HepG2 (cell line): ENCODE results near the gene PCSK2. TPM values are rescaled to one million over a fixed set of nuclear protein-coding genes. Genes with fewer than 3 reads are reported as not detected.

Experiments used
- ATAC-seq: fragments of 200-7000 bp; cut with Tn5 transposase; 3 replicates; pipeline ENCODE4 v1.9.1; 2020; ENCODE audit warnings: mild to moderate bottlenecking, moderate library complexity
- BruUV-seq: library from RNA; stranded (reverse); fragments of 400-500 nt; replicated peaks from 2 replicates; lab custom pipeline; 2021; lab: Mats Ljungman, UMichigan
- CTCF ChIA-PET: fragments of 300-600 bp; formaldehyde crosslinking; extraction: SDS; loops from one replicate; lab custom pipeline; 2021; ENCODE audit warnings: low total read pairs, inconsistent platforms, low intra/inter-chr PET ratio; lab: Yijun Ruan, JAX
- POLR2A ChIA-PET: fragments of 350-600 bp; sonication (Branson Sonifier 250); formaldehyde crosslinking; loops from one replicate; lab custom pipeline; 2020; ENCODE audit warnings: antibody characterized with exemption, inconsistent platforms; lab: Yijun Ruan, JAX
- DNase-seq: peaks from one replicate; pipeline ENCODE4 v3.0.0-alpha.2; 2015; ENCODE audit warnings: low spot score
- FAIRE-seq: peaks from 3 replicates; lab custom pipeline; 2011; peaks lifted over from hg19 to GRCh38; lab: Jason Lieb, UNC
- H2AFZ ChIP-seq: one replicate; pipeline ENCODE4 v1.6.1; 2011; ENCODE audit warnings: low read length, inconsistent platforms
- H3K27ac ChIP-seq: fragments of 300-600 bp; 3 replicates; pipeline ENCODE4 v1.8.0; 2011; ENCODE audit warnings: mixed run types, mild to moderate bottlenecking, mixed read lengths, low read length, inconsistent platforms; ENCODE audit not compliant: insufficient read depth; ENCODE audit errors: extremely low read length
- H3K27me3 ChIP-seq, 2 experiments: fragments of 200-600 bp in 1 of 2; 2 replicates in 1 of 2; 3 replicates in 1 of 2; pipeline versions ENCODE4 v1.6.0 to v1.8.0; 2011; ENCODE audit warnings: low read length in 2 of 2, mild to moderate bottlenecking in 2 of 2, moderate library complexity in 2 of 2, inconsistent platforms in 1 of 2; ENCODE audit not compliant: insufficient read depth in 2 of 2, control insufficient read depth in 1 of 2
- H3K36me3 ChIP-seq, 2 experiments: fragments of 200-600 bp in 1 of 2; replicated peaks in 1 of 2; 2 replicates in 1 of 2; 3 replicates in 1 of 2; pipeline versions ENCODE4 v1.5.1 to v1.8.0; 2011; ENCODE audit warnings: low read length in 2 of 2, inconsistent platforms in 1 of 2; ENCODE audit not compliant: insufficient read depth in 2 of 2, control insufficient read depth in 1 of 2
- H3K4me1 ChIP-seq: 2 replicates; pipeline ENCODE4 v1.5.1; 2012; ENCODE audit warnings: low read length, inconsistent platforms; ENCODE audit not compliant: insufficient read depth
- H3K4me2 ChIP-seq: 2 replicates; pipeline ENCODE4 v1.6.0; 2011; ENCODE audit warnings: low read depth, low read length, inconsistent platforms
- H3K4me3 ChIP-seq, 3 experiments: fragments of 200-600 bp in 1 of 3; sonication (generic), shearing (Covaris generic) in 1 of 3; replicated peaks in 1 of 3; 2 replicates each; pipeline ENCODE4 v1.5.1; 2011 to 2016; ENCODE audit warnings: low read length in 3 of 3, inconsistent platforms in 2 of 3, low read depth in 2 of 3, mild to moderate bottlenecking in 2 of 3, control low read depth in 1 of 3, mixed read lengths in 1 of 3; ENCODE audit not compliant: insufficient read depth in 1 of 3
- H3K79me2 ChIP-seq: one replicate; pipeline ENCODE4 v1.6.1; 2011; ENCODE audit warnings: low read length, inconsistent platforms; ENCODE audit not compliant: insufficient read depth
- H3K9ac ChIP-seq: 2 replicates; pipeline ENCODE4 v1.6.0; 2011; ENCODE audit warnings: mild to moderate bottlenecking, low read depth, low read length, inconsistent platforms; ENCODE audit not compliant: insufficient read depth
- H3K9me3 ChIP-seq: 2 replicates; pipeline ENCODE4 v1.5.1; 2012; ENCODE audit warnings: mild to moderate bottlenecking, low read length
- H4K20me1 ChIP-seq: 2 replicates; pipeline ENCODE4 v1.6.0; 2011; ENCODE audit warnings: inconsistent platforms, mild to moderate bottlenecking, low read length, moderate library complexity; ENCODE audit not compliant: insufficient read depth
- GATA4 ChIP-seq: sonication (generic); IDR thresholded peaks from 2 replicates; pipeline ENCODE4 v1.6.1; 2016; ENCODE audit warnings: antibody characterized with exemption, low read depth, borderline replicate concordance
- MAFG ChIP-seq: sonication (generic); formaldehyde crosslinking; IDR thresholded peaks from 2 replicates; pipeline ENCODE4 v1.5.1; 2020; ENCODE audit warnings: mild to moderate bottlenecking, missing genetic modification reagents
- NFE2L2 ChIP-seq: fragments of 150-350 bp; IDR thresholded peaks from 2 replicates; pipeline ENCODE4 v1.6.1; 2014; ENCODE audit warnings: low read length
- ZBTB43 ChIP-seq: sonication (generic); formaldehyde crosslinking; conservative IDR thresholded peaks from 2 replicates; pipeline ENCODE4 v1.4.0; 2020; ENCODE audit warnings: missing genetic modification reagents
- ZHX2 ChIP-seq, 2 experiments: sonication (generic) in 1 of 2; formaldehyde crosslinking in 1 of 2; IDR thresholded peaks; 2 replicates each; pipeline versions ENCODE4 v1.6.1 to v1.9.0; 2014 to 2022; ENCODE audit warnings: antibody characterized with exemption in 1 of 2, borderline replicate concordance in 1 of 2, inconsistent platforms in 1 of 2, low read depth in 1 of 2, missing genetic modification reagents in 1 of 2
- ZNF234 ChIP-seq: sonication (generic); formaldehyde crosslinking; conservative IDR thresholded peaks from 2 replicates; pipeline ENCODE4 v1.5.1; 2020; ENCODE audit warnings: mild to moderate bottlenecking, missing genetic modification reagents
- ZNF407 ChIP-seq: sonication (generic); formaldehyde crosslinking; IDR thresholded peaks from one replicate; pipeline ENCODE4 v1.5.1; 2020; ENCODE audit warnings: mild to moderate bottlenecking, missing genetic modification reagents; ENCODE audit errors: not compliant biosample characterization
- ZNF598 ChIP-seq: sonication (generic); formaldehyde crosslinking; IDR thresholded peaks from 2 replicates; pipeline ENCODE4 v1.5.1; 2020; ENCODE audit warnings: mild to moderate bottlenecking, missing genetic modification reagents, borderline replicate concordance
- WGBS: methylation state at CpG from one replicate; pipeline ENCODE4 v1.1.6; 2017; ENCODE audit warnings: low lambda C conversion rate; 5-methylcytosine and 5-hydroxymethylcytosine counted together
- in situ Hi-C: cut with HindIII; loops from 2 replicates; pipeline ENCODE4 v1.10.0; 2017; ENCODE audit warnings: low pct_unique_long_range_greater_than_20kb; ENCODE audit not compliant: extremely low pct_ligation_motif_present
- intact Hi-C: fragments of 100-400 bp; cut with micrococcal nuclease; formaldehyde crosslinking; loops from one replicate; pipeline ENCODE4 v1.10.0; 2022; ENCODE audit not compliant: unreplicated experiment
- polyA plus RNA-seq, 8 experiments: library from polyadenylated mRNA; depleted of rRNA in 3 of 8; stranded (reverse) in 7 of 8; unstranded in 1 of 8; fragments of >200 nt; fragmentation: Illumina TruSeq in 4 of 8; extraction: Trizol in 4 of 8; gene quantifications; 2 replicates each; pipeline versions ENCODE4 v1.2.1 to v1.2.3, GENCODE V29; 2011 to 2016; ENCODE audit warnings: low read depth in 4 of 8, missing spikeins in 1 of 8, mixed read lengths in 1 of 8; ENCODE audit not compliant: insufficient read depth in 1 of 8
- total RNA-seq, 5 experiments: library from RNA; depleted of rRNA; stranded (reverse); fragments of >200 nt; fragmentation: Illumina TruSeq; extraction: Trizol; gene quantifications; 2 replicates each; pipeline ENCODE4 v1.2.3, GENCODE V29; 2016; ENCODE audit warnings: low read depth in 1 of 5

The PCSK2 gene
- total and polyA plus RNA-seq, 2 of the 13 experiments (the other 11 are each of a cell fraction or from before 2014, with no cell fraction given), result not detected

DNA sequence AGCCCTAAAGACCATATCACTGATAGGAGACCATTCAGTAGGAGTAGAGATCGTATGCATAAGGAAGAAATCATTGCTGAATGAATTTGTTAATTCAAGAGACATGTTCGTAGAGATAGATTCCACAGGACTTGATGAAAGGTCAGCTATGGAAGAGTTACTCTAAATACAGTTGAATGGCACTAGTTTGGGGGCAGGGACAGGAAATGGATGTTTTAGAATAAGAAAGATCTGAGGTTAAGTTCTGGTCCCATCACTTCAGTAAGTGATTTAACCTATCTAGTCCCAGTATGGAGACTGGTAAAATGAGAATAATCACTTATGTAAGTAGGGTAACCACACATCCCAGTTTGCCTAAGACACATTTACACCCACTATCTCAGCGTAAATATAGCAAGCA lies 307.2 kb downstream of the PCSK2 start:
- WGBS, result 61% methylated on average over 3 of the region's 3 CpGs
- Histone ChIP-seq H4K20me1 (no peaks in the 10 kb centered on the region; the same call in 1 of the 2 replicates), H3K27ac (no peak overlapping the region), H3K9me3 (no peaks in the 10 kb centered on the region), H3K4me2 (no peak overlapping the region), H3K4me1 (peaks cover 38% of the 10 kb centered on the region), H3K36me3 (no peaks in the 10 kb centered on the region), H3K27me3 (peaks cover 0 to 10% of the 10 kb centered on the region in 2 experiments; a peak in 2 of 5 replicates), H3K4me3 (no peak overlapping the region), H3K79me2 (no peaks in the 10 kb centered on the region), H3K9ac (no peak overlapping the region), H2AFZ (no peak overlapping the region)
- no TSS peak for BruUV-seq
- ChIA-PET CTCF (no interaction called here), POLR2A (no interaction called here)
- in situ Hi-C loops (loop anchor here (10.0 kb wide), 1 partner anchor 401 kb away; no protein-coding TSS in a partner anchor), intact Hi-C loops (loop anchor here (5.0 kb wide), 1 partner anchor 463 kb away; no protein-coding TSS in a partner anchor)
- no peak for ATAC-seq
- FAIRE-seq, result no peak
- no peak for DNase-seq
- TF ChIP-seq MAFG (CRISPR knock-in tag) (no peak), ZNF598 (CRISPR knock-in tag) (no peak), GATA4 (no peak), ZNF234 (CRISPR knock-in tag) (no peak), NFE2L2 (no peak), ZBTB43 (CRISPR knock-in tag) (no peak), ZNF407 (no peak), ZHX2 (IDR thresholded peaks at IDR 0.05; ENCODE audit: low read depth) (no peak), ZHX2 (CRISPR knock-in tag; IDR thresholded peaks at IDR 0.05; ENCODE audit: borderline replicate concordance) (no peak)
